HT-29 (cell line): ENCODE data around the gene GP1BB. TPM values are rescaled to one million over a fixed set of nuclear protein-coding genes. Genes with fewer than 3 reads are reported as not detected.

Experiments used
- DNase-seq: peaks from one replicate; pipeline ENCODE4 v3.0.0-alpha.2; 2015; ENCODE audit warnings: low spot score
- total RNA-seq: library from RNA; depleted of rRNA; stranded (reverse); fragments of >200 nt; shearing (Covaris generic); gene quantifications from 2 replicates; pipeline ENCODE4 v1.2.3, GENCODE V29; 2014; rRNA removed

The GP1BB gene
- total RNA-seq, 1 experiment from 2014 or later = not detected

- DNase-seq = no peak
Measured at GRCh38 chr22:19766240-19766510, 42.8 kb downstream of the GP1BB start.

GRCh38 chr22:19766511-19767426 is 43.4 kb downstream of the GP1BB start:
- DNase-seq = peak; percentile 69

GRCh38 chr22:19767427-19768341 is 44.3 kb downstream of the GP1BB start:
- no peak for DNase-seq

DNA sequence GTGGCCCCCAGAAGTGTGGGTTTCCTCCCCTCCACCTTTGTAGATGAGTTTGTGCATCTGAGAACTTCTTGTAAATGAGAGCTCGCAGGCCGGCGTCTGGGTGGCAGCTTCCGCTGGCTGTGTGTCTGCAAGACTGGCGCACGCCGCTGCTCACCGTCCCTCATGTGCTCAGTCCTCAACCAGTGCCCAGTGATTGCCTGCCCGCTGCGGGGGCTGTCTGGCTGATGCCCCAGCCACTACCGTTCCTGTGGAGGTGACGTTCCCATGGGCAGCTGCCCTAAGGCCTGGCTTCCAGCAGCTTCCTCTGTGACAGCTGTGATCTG is 46.0 kb downstream of the GP1BB start:
- no peak for DNase-seq

DNA sequence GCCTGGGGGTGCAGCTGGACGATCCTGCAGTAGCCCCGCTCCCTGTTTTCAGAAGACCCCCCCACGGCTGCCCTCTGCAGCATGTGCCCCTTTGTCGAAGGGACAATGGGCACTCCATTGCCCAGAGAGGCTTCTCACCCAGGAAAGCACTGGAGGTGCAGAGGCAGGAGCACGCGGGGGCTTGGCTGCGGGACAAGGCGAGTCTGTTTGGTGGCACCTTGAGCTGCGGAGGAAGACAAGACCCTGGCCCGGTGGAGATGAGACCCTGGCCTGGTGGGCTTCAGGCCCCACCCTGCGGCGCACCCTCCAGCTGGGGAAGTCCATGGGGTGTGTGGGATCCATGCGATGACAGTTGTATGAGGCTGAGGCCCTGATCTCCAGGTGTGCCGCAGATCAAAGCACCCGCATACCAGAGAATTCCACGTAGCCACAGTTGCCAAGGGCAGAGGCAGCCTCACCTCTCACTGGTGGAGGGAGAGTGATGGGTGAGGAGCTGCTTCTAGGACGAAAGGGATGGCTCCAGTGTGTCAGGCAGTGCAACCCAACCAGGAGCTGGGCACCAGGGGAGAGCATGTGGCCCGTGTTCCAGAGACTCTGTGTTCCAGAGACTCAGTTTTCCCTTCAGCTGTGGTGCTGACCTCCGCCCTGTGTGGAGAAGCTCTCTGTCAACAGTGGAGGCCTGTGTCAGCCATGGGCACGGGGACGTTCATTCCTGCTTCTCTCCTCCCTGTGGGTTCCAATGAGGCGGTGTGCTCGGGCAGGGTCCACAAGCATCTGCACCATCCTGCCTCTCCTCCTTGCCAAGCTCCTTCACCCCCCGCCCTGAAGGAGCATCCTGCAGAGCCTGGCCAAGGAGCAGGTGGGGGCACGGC is 47.2 kb downstream of the GP1BB start:
- DNase-seq = no peak

DNA sequence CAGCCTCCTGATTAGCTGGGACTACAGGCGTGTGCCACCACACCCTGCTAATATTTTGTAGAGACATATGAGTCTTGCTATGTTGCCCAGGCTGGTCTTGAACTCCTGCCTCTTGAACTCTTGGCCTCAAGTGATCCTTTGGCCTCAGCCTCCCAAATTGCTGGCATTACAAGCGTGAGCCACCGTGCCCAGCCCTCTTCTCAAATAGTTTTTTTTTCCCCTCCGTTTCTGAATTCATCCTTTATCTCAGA is 49.0 kb downstream of the GP1BB start:
- no peak for DNase-seq

GRCh38 chr22:19772673-19773469 is 49.5 kb downstream of the GP1BB start:
- no peak for DNase-seq

DNA sequence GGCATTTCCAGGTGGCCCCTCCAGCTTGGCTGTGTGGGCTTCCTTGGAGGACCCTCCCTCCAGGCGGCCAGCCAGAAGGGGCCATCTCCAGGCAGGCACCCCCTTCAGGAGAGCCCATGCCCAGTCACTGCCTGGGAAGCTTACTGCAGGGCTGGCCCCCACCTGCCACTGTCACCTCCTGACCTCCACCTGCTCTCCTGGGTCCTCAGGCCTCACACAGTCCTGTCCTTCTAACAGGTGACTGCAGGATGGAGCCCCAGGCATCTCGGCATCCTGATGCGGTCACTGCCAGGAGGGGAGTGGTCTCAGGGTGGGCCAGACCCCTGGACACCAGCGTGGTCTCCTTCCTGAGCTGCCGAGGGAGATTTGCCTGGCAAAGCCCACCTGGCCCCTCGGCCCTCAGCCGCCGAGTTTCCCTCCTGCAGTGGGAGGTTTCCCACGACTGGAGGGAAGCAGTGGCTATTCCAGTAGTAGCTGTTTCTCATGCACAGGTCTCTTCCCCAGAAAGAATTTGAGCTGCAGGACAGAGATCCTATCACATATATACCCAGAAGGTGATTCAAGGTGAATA is 50.2 kb downstream of the GP1BB start:
- DNase-seq = no peak

Other genes starting within 250 kb of the GP1BB start
- gene UFD1, start 244.3 kb upstream of the GP1BB start, total RNA-seq = 146 and 147 TPM in 2 replicates
- 71.3 and 86.5 TPM in 2 replicates for gene CDC45, start 243.6 kb upstream of the GP1BB start, total RNA-seq
- not detected in 2 replicates for gene CLDN5, start 199.1 kb upstream of the GP1BB start, total RNA-seq
- gene SEPTIN5, start 9.0 kb upstream of the GP1BB start, total RNA-seq = 0.42 TPM in 1 of 2 replicates, not detected in the other
- not detected in 2 replicates for gene TBX1, start 37.2 kb downstream of the GP1BB start, total RNA-seq
- 96.1 and 115 TPM in 2 replicates for gene GNB1L, start 131.3 kb downstream of the GP1BB start, total RNA-seq
- gene RTL10, start 131.3 kb downstream of the GP1BB start, total RNA-seq = 37.9 and 42.8 TPM in 2 replicates
- 665 and 669 TPM in 2 replicates for gene COMT, start 218.2 kb downstream of the GP1BB start, total RNA-seq
- gene TXNRD2, start 218.3 kb downstream of the GP1BB start, total RNA-seq = 88.4 and 95.8 TPM in 2 replicates